A673 (cell line): ENCODE results near the gene SEMG1. TPM values are rescaled to one million over a fixed set of nuclear protein-coding genes. Genes with fewer than 3 reads are reported as not detected.

Experiments used
- BruUV-seq: library from RNA; stranded (reverse); fragments of 400-500 nt; replicated peaks from 2 replicates; lab custom pipeline; 2021; lab: Mats Ljungman, UMichigan
- CTCF ChIA-PET: fragments of 300-600 bp; sonication (Branson Sonifier 250); formaldehyde crosslinking; loops from one replicate; lab custom pipeline; 2022; ENCODE audit warnings: antibody characterized with exemption; lab: Charles Lee
- POLR2A ChIA-PET: fragments of 300-600 bp; sonication (Branson Sonifier 250); formaldehyde crosslinking; loops from one replicate; lab custom pipeline; 2022; ENCODE audit warnings: antibody characterized with exemption; ENCODE audit not compliant: low non-redundant PET; lab: Charles Lee
- DNase-seq: peaks from one replicate; pipeline ENCODE4 v3.0.0-alpha.2; 2015; ENCODE audit warnings: low spot score
- H3K27ac ChIP-seq: fragments of 200-600 bp; sonication (generic); 2 replicates; pipeline ENCODE4 v1.5.1; 2016; ENCODE audit warnings: mixed run types, low read depth, mild to moderate bottlenecking, mixed read lengths, antibody characterized with exemption, low read length; ENCODE audit not compliant: poor library complexity, severe bottlenecking
- H3K27me3 ChIP-seq: fragments of 200-600 bp; sonication (generic); replicated peaks from 2 replicates; pipeline ENCODE4 v1.6.1; 2017; ENCODE audit warnings: mixed run types, low read depth, mild to moderate bottlenecking, mixed read lengths, antibody characterized with exemption, low read length; ENCODE audit not compliant: insufficient read depth, poor library complexity
- H3K36me3 ChIP-seq: fragments of 200-600 bp; sonication (generic); 2 replicates; pipeline ENCODE4 v1.6.1; 2016; ENCODE audit warnings: mixed run types, mild to moderate bottlenecking, mixed read lengths, antibody characterized with exemption, low read length; ENCODE audit not compliant: insufficient read depth, poor library complexity, severe bottlenecking
- H3K4me1 ChIP-seq: fragments of 200-600 bp; sonication (generic); 2 replicates; pipeline ENCODE4 v1.6.1; 2017; ENCODE audit warnings: mixed run types, mild to moderate bottlenecking, mixed read lengths, antibody characterized with exemption, low read length; ENCODE audit not compliant: insufficient read depth, poor library complexity, severe bottlenecking
- H3K4me3 ChIP-seq: fragments of 200-600 bp; sonication (generic); 2 replicates; pipeline ENCODE4 v1.5.1; 2016; ENCODE audit warnings: low read depth, mixed run types, mild to moderate bottlenecking, mixed read lengths, low read length; ENCODE audit not compliant: poor library complexity, severe bottlenecking
- H3K9me3 ChIP-seq: fragments of 200-600 bp; sonication (generic); 2 replicates; pipeline ENCODE4 v1.6.1; 2016; ENCODE audit warnings: mixed run types, low read depth, mild to moderate bottlenecking, mixed read lengths, antibody characterized with exemption, low read length; ENCODE audit not compliant: poor library complexity, severe bottlenecking
- CTCF ChIP-seq: fragments of 300-800, 200-600 bp; sonication (generic); conservative IDR thresholded peaks from 2 replicates; pipeline ENCODE4 v1.5.1; 2017; ENCODE audit warnings: low read depth, mild to moderate bottlenecking, antibody characterized with exemption, low read length, moderate library complexity, mixed read lengths
- EZH2 ChIP-seq: fragments of 200-600 bp; sonication (generic); IDR thresholded peaks from 2 replicates; pipeline ENCODE4 v1.6.1; 2017; ENCODE audit warnings: borderline replicate concordance, low read depth, mild to moderate bottlenecking, mixed read lengths, antibody characterized with exemption, low read length; ENCODE audit not compliant: poor library complexity, severe bottlenecking
- intact Hi-C: fragments of 100-400 bp; cut with micrococcal nuclease; formaldehyde crosslinking; loops from one replicate; pipeline ENCODE4 v1.10.0; 2022; ENCODE audit not compliant: unreplicated experiment
- total RNA-seq: library from RNA; stranded (reverse); gene quantifications from 2 replicates; pipeline ENCODE4 v1.2.3, GENCODE V29; 2021

Gene SEMG1
- total RNA-seq, 1 experiment from 2014 or later, result 5.5 TPM

- no peaks in the 10 kb centered on the region for H3K4me1 ChIP-seq
- no peak for TF ChIP-seq CTCF
- TF ChIP-seq EZH2, result no peak
- no peak overlapping the region for H3K4me3 ChIP-seq
- DNase-seq, result no peak
- no peaks in the 10 kb centered on the region for H3K9me3 ChIP-seq
- CTCF ChIA-PET, result no interaction called here
- POLR2A ChIA-PET, result no interaction called here
- H3K36me3 ChIP-seq, result no peaks in the 10 kb centered on the region
- no peak overlapping the region for H3K27ac ChIP-seq
- intact Hi-C loops, result no loop called here
- H3K27me3 ChIP-seq, result peaks cover 3% of the 10 kb centered on the region
- BruUV-seq, result no TSS peak
Observed at GRCh38 chr20:45164906-45165305, 41.9 kb upstream of the SEMG1 start.

GRCh38 chr20:45173522-45173921 lies 33.3 kb upstream of the SEMG1 start:
- BruUV-seq, result no TSS peak
- Histone ChIP-seq H3K4me3 (no peak overlapping the region), H3K27ac (no peak overlapping the region), H3K36me3 (no peaks in the 10 kb centered on the region), H3K27me3 (no peaks in the 10 kb centered on the region), H3K9me3 (no peaks in the 10 kb centered on the region), H3K4me1 (peaks cover 16% of the 10 kb centered on the region)
- POLR2A ChIA-PET, result no interaction called here
- TF ChIP-seq EZH2, result no peak
- no peak for TF ChIP-seq CTCF
- DNase-seq, result no peak
- intact Hi-C loops, result no loop called here
- CTCF ChIA-PET, result no interaction called here

GRCh38 chr20:45174434-45175364 lies 32.1 kb upstream of the SEMG1 start, which contains the start of gene PI3:
Gene PI3, plus strand, starts transcription at chr20:45174902. Its CDS starts 21 bp downstream, at chr20:45174923.
- ChIA-PET CTCF (no interaction called here), POLR2A (no interaction called here)
- H3K4me1 ChIP-seq, result peaks cover 16% of the 10 kb centered on the region
- H3K27me3 ChIP-seq, result no peaks in the 10 kb centered on the region
- no TSS peak for BruUV-seq
- no peak within 1 kb of the TSS for H3K4me3 ChIP-seq
- intact Hi-C loops, result no loop called here
- H3K27ac ChIP-seq, result no peak within 1 kb of the TSS
- DNase-seq, result no peak
- no peaks in the 10 kb centered on the region for H3K9me3 ChIP-seq
- TF ChIP-seq EZH2 (no peak), CTCF (no peak)
- H3K36me3 ChIP-seq, result no peaks in the 10 kb centered on the region
